SKM-1 (cell line): ENCODE measurements around the gene LRRFIP2.
"Not testable (repeated sequence)": the region's sequence is repeated elsewhere in the genome, so short reads cannot be mapped to it uniquely, and the experiment has no call there.

ENCODE experiments used
- DNase-seq: peaks from one replicate; lab custom pipeline; 2025; ENCODE audit not compliant: unreplicated experiment; lab: John Stamatoyannopoulos, UW

The LRRFIP2 gene, protein sequence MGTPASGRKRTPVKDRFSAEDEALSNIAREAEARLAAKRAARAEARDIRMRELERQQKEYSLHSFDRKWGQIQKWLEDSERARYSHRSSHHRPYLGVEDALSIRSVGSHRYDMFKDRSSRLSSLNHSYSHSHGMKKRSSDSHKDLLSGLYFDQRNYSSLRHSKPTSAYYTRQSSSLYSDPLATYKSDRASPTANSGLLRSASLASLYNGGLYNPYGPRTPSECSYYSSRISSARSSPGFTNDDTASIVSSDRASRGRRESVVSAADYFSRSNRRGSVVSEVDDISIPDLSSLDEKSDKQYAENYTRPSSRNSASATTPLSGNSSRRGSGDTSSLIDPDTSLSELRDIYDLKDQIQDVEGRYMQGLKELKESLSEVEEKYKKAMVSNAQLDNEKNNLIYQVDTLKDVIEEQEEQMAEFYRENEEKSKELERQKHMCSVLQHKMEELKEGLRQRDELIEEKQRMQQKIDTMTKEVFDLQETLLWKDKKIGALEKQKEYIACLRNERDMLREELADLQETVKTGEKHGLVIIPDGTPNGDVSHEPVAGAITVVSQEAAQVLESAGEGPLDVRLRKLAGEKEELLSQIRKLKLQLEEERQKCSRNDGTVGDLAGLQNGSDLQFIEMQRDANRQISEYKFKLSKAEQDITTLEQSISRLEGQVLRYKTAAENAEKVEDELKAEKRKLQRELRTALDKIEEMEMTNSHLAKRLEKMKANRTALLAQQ

GRCh38 chr3:37174532-37175126 lies at the start of gene LRRFIP2:
TSS of gene LRRFIP2 (minus strand) at chr3:37174582. CDS start at chr3:37148983, 25,599 bp downstream.
- no peak for DNase-seq

GRCh38 chr3:37223576-37223975 lies 49.2 kb upstream of the LRRFIP2 start:
- no peak for DNase-seq

DNA sequence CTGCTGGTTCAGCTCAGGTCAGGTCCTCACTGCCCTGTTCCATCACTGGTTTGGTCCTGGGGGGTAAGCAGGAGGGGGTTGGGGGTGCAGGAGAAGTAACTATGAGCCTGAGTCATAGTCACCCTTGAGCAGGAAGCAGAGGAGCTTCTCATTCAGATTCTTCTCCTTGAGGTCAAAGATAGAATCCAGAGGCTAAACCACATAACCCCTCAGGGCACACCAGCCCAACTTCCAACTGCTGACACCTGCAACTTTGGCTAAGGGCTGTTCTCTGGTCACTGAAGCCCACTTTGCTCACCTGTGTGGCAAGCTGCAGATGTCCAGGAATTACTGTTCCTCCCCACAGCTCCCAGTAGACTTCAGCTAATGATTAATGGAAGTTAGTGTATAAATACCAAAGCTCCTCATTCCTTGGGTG lies 48.8 kb upstream of the LRRFIP2 start:
- DNase-seq: peak; percentile 77

GRCh38 chr3:37222542-37222941 lies 48.2 kb upstream of the LRRFIP2 start:
- DNase-seq: not testable (repeated sequence)

GRCh38 chr3:37221407-37221806 lies 47.0 kb upstream of the LRRFIP2 start:
- DNase-seq: no peak

GRCh38 chr3:37219266-37219665 lies 44.9 kb upstream of the LRRFIP2 start:
- no peak for DNase-seq

- no peak for DNase-seq
These were observed 43.8 kb upstream of the LRRFIP2 start for GRCh38 chr3:37218206-37218605.

- DNase-seq: no peak
These were observed 42.9 kb upstream of the LRRFIP2 start for GRCh38 chr3:37217098-37217849.

DNA sequence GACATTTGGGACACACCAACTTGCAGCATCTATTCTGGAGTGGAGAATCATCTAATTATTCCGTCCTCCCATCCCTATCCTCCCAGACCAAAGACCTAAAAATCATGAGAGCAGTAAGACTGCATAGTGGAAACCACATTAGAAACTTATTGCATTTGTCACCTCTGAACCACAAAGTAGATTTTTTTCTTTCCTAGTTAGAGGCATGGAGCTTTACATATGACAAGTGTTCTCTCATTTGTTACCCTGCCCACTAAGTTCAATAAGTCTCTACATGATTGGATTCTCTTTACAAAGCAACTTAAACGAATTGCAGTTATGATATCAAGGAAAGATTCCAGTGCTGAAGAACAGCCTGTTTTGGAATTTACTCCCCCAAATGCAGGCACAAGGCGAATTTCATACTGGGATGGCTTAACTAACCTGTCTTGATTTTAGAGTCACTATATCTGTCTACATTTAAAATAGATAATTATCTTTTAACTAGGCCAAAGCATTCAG lies 42.3 kb upstream of the LRRFIP2 start:
- no peak for DNase-seq

DNA sequence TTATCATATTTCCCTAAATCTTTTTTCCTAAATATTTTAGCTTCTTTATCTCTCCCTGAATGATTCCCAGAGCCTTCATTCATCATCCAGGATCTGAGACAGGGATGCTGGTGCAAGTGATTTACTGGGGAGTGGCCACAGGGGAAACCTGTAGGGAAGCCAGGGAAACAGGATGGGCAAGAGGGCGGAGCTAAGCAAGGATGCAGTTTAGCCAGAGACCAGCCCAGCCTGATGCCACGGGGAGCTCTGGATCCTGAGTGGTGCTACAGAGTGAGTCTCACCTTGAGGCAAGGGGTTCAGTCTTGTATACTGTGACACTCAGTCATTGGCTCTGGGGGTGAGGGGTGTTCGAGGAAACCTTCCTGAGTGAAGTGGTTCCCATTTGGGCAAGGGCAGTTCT lies 39.7 kb upstream of the LRRFIP2 start:
- DNase-seq: no peak

DNA sequence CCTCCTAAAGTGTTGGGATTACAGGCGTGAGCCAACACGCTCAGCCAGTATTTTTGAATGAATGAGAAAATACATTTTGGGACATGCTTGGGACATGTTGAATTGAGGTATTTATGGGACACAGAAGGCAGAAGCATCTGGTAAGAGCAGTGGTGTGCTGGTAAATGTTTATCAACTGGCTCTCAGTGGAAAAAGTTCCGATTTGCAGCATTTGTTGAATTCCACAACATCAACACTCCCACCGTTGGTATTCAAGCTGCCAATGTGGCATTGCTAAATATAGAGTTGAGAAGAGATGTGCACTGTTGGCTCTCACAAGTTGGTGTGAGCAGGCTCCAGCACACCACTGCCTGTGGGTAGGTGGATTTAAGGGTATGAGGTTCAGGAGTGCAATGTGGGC lies 35.8 kb upstream of the LRRFIP2 start:
- no peak for DNase-seq

DNA sequence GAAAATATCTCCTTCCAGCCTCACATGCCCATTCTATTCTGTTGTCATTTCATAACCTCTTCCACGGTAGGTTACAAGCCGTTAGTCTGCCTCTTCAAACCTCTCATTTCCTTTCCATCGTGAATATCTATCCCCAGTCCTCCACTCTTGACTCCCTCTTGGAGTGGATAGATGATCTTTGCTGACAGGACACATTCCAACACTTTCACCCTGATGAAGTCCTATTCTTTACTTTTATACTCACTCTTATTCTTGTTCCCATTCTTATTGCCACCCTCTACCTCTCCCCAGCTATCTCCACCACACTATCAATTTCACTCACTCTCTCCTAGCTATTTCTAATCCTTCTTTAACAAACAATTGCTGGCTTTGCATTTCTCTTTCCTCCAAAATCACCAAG lies 34.2 kb upstream of the LRRFIP2 start:
- DNase-seq: not testable (repeated sequence)

DNA sequence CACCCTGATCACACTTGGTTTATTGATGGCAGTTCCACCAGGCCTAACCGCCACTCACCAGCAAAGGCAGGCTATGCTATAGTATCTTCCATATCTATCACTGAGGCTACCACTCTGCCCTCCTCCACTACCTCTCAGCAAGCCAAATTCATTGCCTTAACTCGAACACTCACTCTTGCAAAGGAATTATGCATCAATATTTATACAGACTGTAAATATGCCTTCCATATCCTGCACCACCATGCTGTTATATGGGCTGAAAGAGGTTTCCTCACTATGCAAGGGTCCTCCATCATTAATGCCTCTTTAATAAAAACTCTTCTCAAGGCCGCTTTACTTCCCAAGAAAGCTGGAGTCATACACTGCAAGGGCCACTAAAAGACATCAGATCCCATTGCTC lies 33.6 kb upstream of the LRRFIP2 start:
- not testable (repeated sequence) for DNase-seq

DNA sequence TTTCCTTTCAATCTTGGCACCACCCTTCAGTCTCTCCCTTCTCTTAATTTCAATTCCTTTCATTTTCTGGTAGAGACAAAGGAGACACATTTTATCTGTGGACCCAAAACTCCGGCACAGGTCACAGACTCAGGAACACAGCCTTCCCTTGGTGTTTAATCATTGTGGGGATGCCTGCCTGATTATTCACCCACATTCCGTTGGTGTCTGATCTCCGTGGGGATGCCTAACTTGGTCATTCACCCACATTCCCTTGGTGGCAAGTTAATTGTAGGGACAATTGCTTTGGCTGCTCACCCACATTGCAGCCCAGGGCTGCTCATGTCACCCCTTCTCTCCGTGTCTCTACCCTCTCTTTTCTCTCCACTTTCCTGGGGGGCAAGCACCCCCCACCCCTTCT lies 31.7 kb upstream of the LRRFIP2 start:
- not testable (repeated sequence) for DNase-seq

DNA sequence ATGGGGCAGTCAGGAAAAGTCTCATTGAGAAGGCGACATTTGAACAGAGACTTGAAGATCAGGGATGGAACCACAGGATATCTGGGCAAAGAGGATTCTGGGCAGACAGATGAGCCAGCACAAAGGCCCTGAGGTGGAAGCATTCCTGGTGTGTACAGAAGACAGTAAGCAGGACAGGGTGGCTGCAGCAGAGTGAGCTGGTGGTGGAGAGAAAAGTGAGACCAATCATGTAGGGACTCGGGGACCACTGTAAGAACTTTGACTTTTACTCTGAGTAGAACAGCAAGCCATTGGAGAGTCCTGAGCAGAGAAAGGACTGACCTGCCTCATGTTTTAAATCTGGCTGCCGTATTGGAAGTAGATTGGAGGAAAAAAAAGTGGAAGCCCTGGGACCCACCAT lies 29.9 kb upstream of the LRRFIP2 start:
- DNase-seq: no peak

- DNase-seq: no peak
These were observed 27.7 kb upstream of the LRRFIP2 start for GRCh38 chr3:37202035-37202434.

DNA sequence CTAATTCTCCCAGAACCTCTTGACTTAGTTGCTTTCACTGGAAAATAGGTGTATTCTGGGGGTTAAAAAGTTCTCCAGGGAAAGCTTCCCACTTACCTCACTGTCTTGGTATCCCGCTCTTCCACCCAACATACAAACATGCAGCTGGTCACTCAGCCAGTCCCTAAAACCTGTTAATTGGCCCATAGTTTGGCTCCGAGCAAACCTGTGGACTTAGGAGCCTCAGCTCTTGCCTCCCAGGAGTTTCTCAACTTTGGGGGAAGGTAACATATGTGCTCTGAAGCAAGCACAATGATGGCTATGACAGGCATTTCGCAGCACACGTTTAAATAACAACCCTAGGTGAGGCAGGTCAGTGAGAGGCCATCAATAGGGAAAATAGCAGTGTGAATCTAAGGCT lies 25.8 kb upstream of the LRRFIP2 start:
- DNase-seq: no peak

- no peak for DNase-seq
These were observed 24.6 kb upstream of the LRRFIP2 start for GRCh38 chr3:37198996-37199395.

DNA sequence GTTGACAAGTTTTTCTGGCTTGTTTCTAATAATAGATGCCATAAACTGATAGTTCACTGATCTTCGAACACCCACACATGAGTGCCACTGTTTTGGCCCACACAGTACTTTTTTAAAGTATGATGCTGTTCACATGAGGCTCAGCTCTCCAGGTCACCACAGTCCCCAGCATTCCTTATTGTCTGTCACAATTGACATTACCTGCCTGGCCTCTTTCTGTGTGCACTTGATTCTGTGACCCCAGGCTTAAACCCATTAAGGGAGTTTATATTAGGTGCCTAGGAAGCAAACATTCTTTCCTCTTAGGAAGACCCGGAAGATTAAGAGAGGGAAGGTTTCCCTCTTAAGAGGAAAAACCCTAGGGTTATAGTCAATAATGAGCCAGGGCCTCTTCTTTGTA lies 24.2 kb upstream of the LRRFIP2 start:
- no peak for DNase-seq

GRCh38 chr3:37197810-37198371 lies 23.5 kb upstream of the LRRFIP2 start:
- no peak for DNase-seq

GRCh38 chr3:37194533-37194932 lies 20.2 kb upstream of the LRRFIP2 start:
- DNase-seq: no peak
